ENCODE data around the gene KCNQ1. TPM values are rescaled to one million over a fixed set of nuclear protein-coding genes. Genes with fewer than 3 reads are reported as not detected.

KCNQ1 gene
- total RNA-seq, 2 donors from 2014 or later = 4.4 to 25.3 TPM

- DNase-seq (ENCODE audit: low spot score) (no peak), ATAC-seq (ENCODE audit: insufficient number of reproducible peaks, low FRiP score, low read depth) (no peak)
- H3K4me3 ChIP-seq = no peak overlapping the region
- H3K27ac ChIP-seq = no peak overlapping the region
- H3K4me1 ChIP-seq (ENCODE audit: control insufficient read depth in 1 of 2, low read depth in 2 of 2) = no peaks in the 10 kb centered on the region
- no peaks in the 10 kb centered on the region for H3K27me3 ChIP-seq (replicated peaks; ENCODE audit: insufficient read depth)
- H3K9me3 ChIP-seq = no peaks in the 10 kb centered on the region
- H3K36me3 ChIP-seq = no peaks in the 10 kb centered on the region
- TF ChIP-seq CTCF (IDR thresholded peaks at IDR 0.05) = no peak
Observed at GRCh38 chr11:2441171-2441570, 3.6 kb upstream of the KCNQ1 start.

- H3K36me3 ChIP-seq = no peaks in the 10 kb centered on the region
- H3K4me3 ChIP-seq = no peak overlapping the region
- ATAC-seq (ENCODE audit: insufficient number of reproducible peaks, low FRiP score, low read depth) (no peak), DNase-seq (ENCODE audit: low spot score) (no peak)
- H3K9me3 ChIP-seq = no peaks in the 10 kb centered on the region
- no peak for TF ChIP-seq CTCF (IDR thresholded peaks at IDR 0.05)
- no peaks in the 10 kb centered on the region for H3K27me3 ChIP-seq (replicated peaks; ENCODE audit: insufficient read depth)
- H3K27ac ChIP-seq = no peak overlapping the region
- no peaks in the 10 kb centered on the region for H3K4me1 ChIP-seq (ENCODE audit: control insufficient read depth in 1 of 2, low read depth in 2 of 2)
Observed at GRCh38 chr11:2442589-2442988, 2.2 kb upstream of the KCNQ1 start.

DNA sequence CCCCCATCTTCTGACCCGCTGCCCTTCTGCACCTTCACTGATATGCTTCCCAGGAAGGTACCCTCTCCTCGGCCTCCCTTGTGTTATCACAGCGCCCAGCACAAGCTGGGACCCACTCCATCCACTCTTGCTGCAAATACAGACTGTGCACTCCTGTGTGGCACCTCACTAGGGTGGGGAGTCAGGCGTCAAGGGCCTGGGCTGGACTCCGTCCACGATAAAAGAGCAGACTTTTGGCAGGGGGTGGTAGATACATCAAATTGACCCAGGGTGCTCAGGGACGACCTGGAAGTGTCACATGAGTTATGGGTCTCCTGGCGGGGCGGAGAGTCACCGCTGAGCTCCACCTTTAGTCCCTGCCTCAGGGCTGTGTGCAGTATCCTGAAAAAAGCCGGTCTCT, 1.4 kb upstream of the KCNQ1 start:
- no peak for ATAC-seq (ENCODE audit: insufficient number of reproducible peaks, low FRiP score, low read depth)
- TF ChIP-seq CTCF (IDR thresholded peaks at IDR 0.05) = no peak
- H3K4me3 ChIP-seq = no peak overlapping the region
- H3K27me3 ChIP-seq (replicated peaks; ENCODE audit: insufficient read depth) = no peaks in the 10 kb centered on the region
- no peak overlapping the region for H3K27ac ChIP-seq
- no peaks in the 10 kb centered on the region for H3K4me1 ChIP-seq (ENCODE audit: control insufficient read depth in 1 of 2, low read depth in 2 of 2)
- H3K9me3 ChIP-seq = no peaks in the 10 kb centered on the region
- no peaks in the 10 kb centered on the region for H3K36me3 ChIP-seq
- no peak for DNase-seq (ENCODE audit: low spot score)

GRCh38 chr11:2443881-2444820, 657 bp upstream of the KCNQ1 start, which contains the start of gene TRPM5:
Gene TRPM5, minus strand, starts transcription at chr11:2444514. Its CDS starts 21,478 bp downstream, at chr11:2423036.
- ATAC-seq (ENCODE audit: insufficient number of reproducible peaks, low FRiP score, low read depth) (no peak), DNase-seq (ENCODE audit: low spot score) (no peak)
- Histone ChIP-seq H3K9me3 (no peaks in the 10 kb centered on the region), H3K27me3 (replicated peaks; ENCODE audit: insufficient read depth) (no peaks in the 10 kb centered on the region), H3K4me1 (ENCODE audit: control insufficient read depth in 1 of 2, low read depth in 2 of 2) (no peaks in the 10 kb centered on the region), H3K36me3 (no peaks in the 10 kb centered on the region), H3K4me3 (peak within 1 kb of the TSS; percentile 64), H3K27ac (no peak within 1 kb of the TSS)
- no peak for TF ChIP-seq CTCF (IDR thresholded peaks at IDR 0.05)

GRCh38 chr11:2445746-2446551, 1.1 kb downstream of the KCNQ1 start:
- Histone ChIP-seq H3K27me3 (replicated peaks; ENCODE audit: insufficient read depth) (no peaks in the 10 kb centered on the region), H3K9me3 (no peaks in the 10 kb centered on the region), H3K4me3 (peak overlapping the region; percentile 64), H3K36me3 (no peaks in the 10 kb centered on the region), H3K4me1 (ENCODE audit: control insufficient read depth in 1 of 2, low read depth in 2 of 2) (no peaks in the 10 kb centered on the region), H3K27ac (no peak overlapping the region)
- TF ChIP-seq CTCF (IDR thresholded peaks at IDR 0.05) = no peak
- DNase-seq (ENCODE audit: low spot score) = no peak
- ATAC-seq (ENCODE audit: insufficient number of reproducible peaks, low FRiP score, low read depth) = no peak
